Midbrain (tissue), 1 donor: ENCODE data around the gene OTUD3.
"Not testable (repeated sequence)": the region's sequence is repeated elsewhere in the genome, so short reads cannot be mapped to it uniquely, and the experiment has no call there.

Experiments used
- DNase-seq: peaks from one replicate; lab custom pipeline; 2025; lab: John Stamatoyannopoulos, UW

OTUD3 gene

GRCh38 chr1:19869453-19869852, 12.7 kb upstream of the OTUD3 start:
- DNase-seq: not testable (repeated sequence)

GRCh38 chr1:19869929-19870328, 12.3 kb upstream of the OTUD3 start:
- no peak for DNase-seq

- no peak for DNase-seq
Observed at GRCh38 chr1:19872190-19872589, 10.0 kb upstream of the OTUD3 start.

- DNase-seq: no peak
Observed at GRCh38 chr1:19877181-19877750, 4.9 kb upstream of the OTUD3 start.

GRCh38 chr1:19877821-19878636, 4.2 kb upstream of the OTUD3 start:
- DNase-seq: no peak

GRCh38 chr1:19878637-19878985, 3.6 kb upstream of the OTUD3 start:
- no peak for DNase-seq

- DNase-seq: no peak
Observed at GRCh38 chr1:19879227-19879626, 3.0 kb upstream of the OTUD3 start.

GRCh38 chr1:19879661-19880060, 2.5 kb upstream of the OTUD3 start:
- DNase-seq: no peak

- DNase-seq: not testable (repeated sequence)
Observed at GRCh38 chr1:19880841-19881240, 1.4 kb upstream of the OTUD3 start.

GRCh38 chr1:19884312-19884711, 2.1 kb downstream of the OTUD3 start:
- DNase-seq: no peak

GRCh38 chr1:19885821-19886220, 3.6 kb downstream of the OTUD3 start:
- DNase-seq: no peak

- no peak for DNase-seq
Observed at GRCh38 chr1:19888112-19888511, 5.9 kb downstream of the OTUD3 start.

GRCh38 chr1:19889656-19890055, 7.5 kb downstream of the OTUD3 start:
- no peak for DNase-seq

GRCh38 chr1:19892129-19892528, 9.9 kb downstream of the OTUD3 start:
- DNase-seq: no peak

GRCh38 chr1:19892628-19893168, 10.5 kb downstream of the OTUD3 start:
- DNase-seq: no peak

GRCh38 chr1:19893687-19894086, 11.5 kb downstream of the OTUD3 start:
- DNase-seq: no peak

GRCh38 chr1:19894218-19894617, 12.0 kb downstream of the OTUD3 start:
- DNase-seq: no peak

- DNase-seq: no peak
Observed at GRCh38 chr1:19901653-19902052, 19.5 kb downstream of the OTUD3 start.

GRCh38 chr1:19903621-19904020, 21.4 kb downstream of the OTUD3 start:
- no peak for DNase-seq

- no peak for DNase-seq
Observed at GRCh38 chr1:19907456-19907855, 25.3 kb downstream of the OTUD3 start.

- no peak for DNase-seq
Observed at GRCh38 chr1:19909392-19909791, 27.2 kb downstream of the OTUD3 start.

- DNase-seq: no peak
Observed at GRCh38 chr1:19909971-19910370, 27.8 kb downstream of the OTUD3 start.

GRCh38 chr1:19910650-19911049, 28.5 kb downstream of the OTUD3 start:
- no peak for DNase-seq

GRCh38 chr1:19918057-19918456, 35.9 kb downstream of the OTUD3 start:
- DNase-seq: peak; percentile 76
